HG03571 (cell line): ENCODE measurements around the gene MUSTN1.

Experiments used
- ATAC-seq: cut with Tn5 transposase; IDR thresholded peaks from one replicate; pipeline ENCODE4 v1.9.1; 2021; ENCODE audit not compliant: unreplicated experiment

Gene MUSTN1

GRCh38 chr3:52834871-52835501 lies at the start of gene MUSTN1:
MUSTN1 (minus strand) TSS chr3:52835019; CDS start chr3:52834948, 71 bp downstream.
- no peak for ATAC-seq

GRCh38 chr3:52882377-52882776 lies 47.6 kb upstream of the MUSTN1 start:
- ATAC-seq: no peak

DNA sequence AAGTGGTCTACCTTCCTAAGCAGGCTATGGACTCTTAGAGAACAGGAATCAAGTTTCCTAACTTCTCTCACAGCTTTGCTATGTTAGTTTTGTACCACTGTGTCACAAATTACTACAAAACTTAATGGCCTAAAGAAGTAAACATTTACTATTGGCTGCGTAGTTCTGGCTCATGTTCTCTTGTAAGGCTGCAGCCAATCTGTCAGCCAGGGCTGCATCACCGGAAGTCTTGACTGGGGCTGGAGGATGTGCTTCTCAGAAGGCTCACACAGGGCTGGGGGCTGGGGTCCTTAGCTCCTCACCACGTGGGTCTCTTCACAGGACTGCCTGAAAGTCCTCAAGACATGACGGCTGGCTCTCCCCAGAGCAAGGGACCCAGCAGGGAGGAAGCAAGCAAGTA lies 47.1 kb upstream of the MUSTN1 start:
- ATAC-seq: no peak

GRCh38 chr3:52880474-52880873 lies 45.7 kb upstream of the MUSTN1 start:
- no peak for ATAC-seq

DNA sequence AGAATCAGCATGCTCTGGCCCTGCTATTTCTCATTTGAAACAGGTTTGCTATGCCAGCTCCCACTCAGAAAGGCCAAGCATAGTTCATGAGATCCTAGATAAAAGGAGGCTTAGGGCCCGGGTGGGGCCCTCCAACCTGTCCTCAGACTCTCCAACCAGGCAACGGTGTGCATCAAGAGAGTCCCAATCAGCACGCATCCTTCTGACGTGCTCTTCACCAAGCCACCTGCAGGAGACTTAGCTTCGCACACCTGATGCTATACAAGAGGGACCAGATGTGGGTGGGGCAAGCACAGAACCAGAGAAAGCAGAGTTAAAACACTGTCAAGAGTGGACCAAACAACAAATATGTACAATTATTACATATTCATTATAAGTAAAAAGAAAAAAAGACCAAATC lies 45.2 kb upstream of the MUSTN1 start:
- ATAC-seq: no peak

GRCh38 chr3:52879581-52879980 lies 44.8 kb upstream of the MUSTN1 start:
- ATAC-seq: no peak

DNA sequence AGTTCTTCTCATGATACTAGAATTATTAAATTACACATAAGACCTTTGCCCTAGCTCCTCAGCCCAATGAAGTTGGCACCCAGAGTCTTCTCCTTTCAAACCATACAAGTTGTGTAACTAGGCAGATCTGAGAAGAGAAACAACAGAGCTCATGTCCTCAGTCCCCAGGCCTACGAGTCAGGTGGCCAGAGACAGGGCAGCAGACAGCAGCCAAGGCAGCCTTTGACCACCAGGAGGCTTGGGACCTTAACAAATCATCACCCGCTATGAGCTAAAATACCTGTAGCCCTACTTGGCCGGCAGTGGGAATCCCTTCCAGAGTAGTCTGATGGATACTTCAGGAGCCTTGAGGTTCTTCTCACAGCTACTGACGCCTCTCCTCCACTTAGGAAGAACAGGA lies 44.3 kb upstream of the MUSTN1 start:
- no peak for ATAC-seq

DNA sequence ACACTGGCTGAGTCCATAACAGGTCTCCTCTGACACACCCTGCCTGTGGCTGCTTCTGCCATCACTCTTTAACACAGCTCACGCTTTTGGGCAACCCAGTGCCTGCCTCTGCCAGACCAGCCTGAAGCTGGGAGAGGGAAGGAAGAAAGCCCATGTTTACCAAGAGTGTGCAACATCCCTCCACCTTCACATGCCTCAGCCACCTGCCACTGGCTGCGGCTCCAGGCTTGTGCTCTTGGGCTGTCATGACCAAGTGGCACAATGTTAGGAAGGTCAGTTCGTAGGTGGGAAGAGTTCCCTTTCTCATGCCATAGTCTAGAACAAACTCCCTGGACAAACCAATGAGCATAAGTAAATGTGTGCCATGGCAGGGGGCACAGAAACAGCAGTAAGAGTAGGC lies 42.3 kb upstream of the MUSTN1 start:
- ATAC-seq: no peak

GRCh38 chr3:52874864-52875587 lies 40.2 kb upstream of the MUSTN1 start:
- no peak for ATAC-seq

GRCh38 chr3:52874160-52874701 lies 39.4 kb upstream of the MUSTN1 start:
- ATAC-seq: peak; percentile 58

GRCh38 chr3:52873433-52874159 lies 38.8 kb upstream of the MUSTN1 start:
- ATAC-seq: no peak

DNA sequence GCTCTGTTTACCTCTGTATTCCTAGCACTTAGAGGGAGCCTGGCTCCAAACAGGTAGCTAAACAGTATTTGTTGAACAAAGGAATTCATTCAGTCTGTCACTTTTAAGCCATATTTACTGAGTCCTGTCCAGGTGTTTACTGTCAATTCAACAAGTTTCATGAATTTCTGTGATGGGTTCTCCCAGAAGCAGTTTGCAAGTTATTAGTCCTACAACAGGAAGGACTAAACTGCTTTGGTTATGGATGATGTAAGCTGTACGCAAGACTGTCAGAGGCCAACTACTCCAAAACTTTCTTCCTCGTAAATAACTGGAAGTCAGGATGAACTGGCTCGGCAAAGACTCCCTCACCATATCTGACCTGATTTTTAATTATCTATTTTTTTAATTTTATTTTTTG lies 37.4 kb upstream of the MUSTN1 start:
- no peak for ATAC-seq

GRCh38 chr3:52871761-52872160 lies 36.9 kb upstream of the MUSTN1 start:
- ATAC-seq: no peak

- ATAC-seq: no peak
Observed at GRCh38 chr3:52870471-52870870, 35.7 kb upstream of the MUSTN1 start.

GRCh38 chr3:52866427-52866826 lies 31.6 kb upstream of the MUSTN1 start:
- no peak for ATAC-seq

DNA sequence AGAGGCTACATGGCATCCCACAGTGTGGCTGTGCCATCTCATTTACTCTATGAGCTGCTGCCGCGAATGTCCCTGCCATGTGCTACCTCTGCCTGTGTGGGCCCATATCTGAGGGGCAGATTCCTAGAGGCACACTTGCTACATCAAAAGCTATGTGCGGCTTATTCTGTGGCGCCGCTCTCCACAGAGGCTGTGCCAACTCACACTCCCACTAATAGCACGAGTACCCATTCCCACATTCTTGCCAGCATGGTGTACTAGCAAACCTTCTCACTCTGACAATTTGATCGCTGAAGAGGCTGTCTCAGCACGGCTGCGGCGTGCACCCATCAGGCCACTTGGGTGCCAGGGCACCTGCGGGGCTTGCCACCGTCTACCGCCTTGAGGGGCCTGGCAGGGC lies 31.2 kb upstream of the MUSTN1 start:
- no peak for ATAC-seq

DNA sequence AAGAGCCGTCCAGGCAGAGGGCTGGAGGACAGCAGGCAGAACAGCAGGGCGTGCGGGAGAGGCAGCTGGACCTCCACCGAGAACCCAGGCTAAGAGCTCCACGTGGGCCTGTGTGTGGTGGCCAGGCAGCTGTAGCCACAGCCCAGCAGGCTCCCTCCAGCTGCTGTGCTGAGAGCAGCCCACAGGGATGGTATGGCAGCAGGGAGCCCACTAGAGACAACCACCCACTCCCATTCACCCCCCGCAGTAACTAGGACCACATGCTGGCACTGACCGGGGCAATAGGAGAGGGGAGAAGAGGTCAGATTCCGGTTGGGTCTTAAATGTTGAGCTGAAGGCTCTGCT lies 25.6 kb upstream of the MUSTN1 start:
- ATAC-seq: no peak

- ATAC-seq: no peak
Observed at GRCh38 chr3:52859686-52860423, 25.0 kb upstream of the MUSTN1 start.

DNA sequence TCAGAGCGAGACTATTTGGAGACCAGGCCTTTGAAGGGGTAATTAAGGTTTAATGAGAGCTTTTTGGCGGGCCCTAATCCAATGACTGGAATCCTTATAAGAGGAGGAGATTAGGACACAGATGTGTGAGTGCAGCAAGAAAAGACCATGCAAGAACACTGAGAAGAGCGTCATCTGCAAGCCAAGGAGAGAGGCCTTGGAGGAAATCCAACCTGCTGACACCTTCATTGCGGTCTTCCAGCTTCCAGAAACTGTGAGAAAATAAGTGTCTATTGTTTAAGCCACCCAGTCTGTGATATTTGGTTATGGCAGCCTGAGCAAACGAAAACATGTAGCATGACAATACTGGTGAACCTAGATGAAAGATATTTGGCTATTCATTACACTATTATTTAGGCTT lies 23.0 kb upstream of the MUSTN1 start:
- ATAC-seq: no peak

GRCh38 chr3:52857133-52857532 lies 22.3 kb upstream of the MUSTN1 start:
- no peak for ATAC-seq

- ATAC-seq: peak; percentile 44
Observed at GRCh38 chr3:52856666-52857065, 21.8 kb upstream of the MUSTN1 start.
